DMS153 treated with DMSO at 0.1 percent for 48 hours (cell line): ENCODE measurements around the gene TRAPPC14.

ENCODE experiments used
- DNase-seq: peaks from one replicate; lab custom pipeline; 2025; ENCODE audit not compliant: unreplicated experiment; lab: John Stamatoyannopoulos, UW

The TRAPPC14 gene

GRCh38 chr7:100126239-100126930 lies 32.1 kb downstream of the TRAPPC14 start:
- peak; percentile 61 for DNase-seq

GRCh38 chr7:100124301-100125230 lies 34.0 kb downstream of the TRAPPC14 start:
- DNase-seq, result no peak

- DNase-seq, result no peak
These were observed 36.0 kb downstream of the TRAPPC14 start for GRCh38 chr7:100122568-100122967.

GRCh38 chr7:100122067-100122466 lies 36.5 kb downstream of the TRAPPC14 start:
- DNase-seq, result peak; percentile 91

GRCh38 chr7:100120733-100121036 lies 37.8 kb downstream of the TRAPPC14 start:
- no peak for DNase-seq

- peak; percentile 31 for DNase-seq
These were observed 38.4 kb downstream of the TRAPPC14 start for GRCh38 chr7:100119970-100120732.

GRCh38 chr7:100119072-100119969 lies 39.2 kb downstream of the TRAPPC14 start, which contains the start of the genes CNPY4 and TAF6:
CNPY4 (plus strand) TSS chr7:100119634; CDS start chr7:100119745, 111 bp downstream.
TAF6 (minus strand) TSS chr7:100119358; CDS start chr7:100114209, 5,149 bp downstream.
- peak; percentile 93 for DNase-seq

- no peak for DNase-seq
These were observed 40.0 kb downstream of the TRAPPC14 start for GRCh38 chr7:100118388-100119071.

GRCh38 chr7:100115026-100115425 lies 43.5 kb downstream of the TRAPPC14 start:
- no peak for DNase-seq

- no peak for DNase-seq
These were observed 46.6 kb downstream of the TRAPPC14 start for GRCh38 chr7:100111914-100112313.

- no peak for DNase-seq
These were observed 47.4 kb downstream of the TRAPPC14 start for GRCh38 chr7:100111156-100111555.

GRCh38 chr7:100109521-100110163 lies 48.9 kb downstream of the TRAPPC14 start:
- DNase-seq, result no peak

- no peak for DNase-seq
These were observed 50.6 kb downstream of the TRAPPC14 start for GRCh38 chr7:100107890-100108289.

- DNase-seq, result no peak
These were observed 51.3 kb downstream of the TRAPPC14 start for GRCh38 chr7:100107125-100107737.

- no peak for DNase-seq
These were observed 51.9 kb downstream of the TRAPPC14 start for GRCh38 chr7:100106633-100107032.

GRCh38 chr7:100105534-100105933 lies 53.0 kb downstream of the TRAPPC14 start:
- DNase-seq, result no peak
